Immature natural killer cell (primary cell): ENCODE measurements around the gene ZBTB1. TPM values are rescaled to one million over a fixed set of nuclear protein-coding genes. Genes with fewer than 3 reads are reported as not detected.

ENCODE experiments used
- DNase-seq, 3 donors: peaks; one replicate each; pipeline ENCODE4 v3.0.0; 2022; ENCODE audit warnings: mixed read lengths in 1 of 3
- H3K27ac Mint-ChIP-seq, 6 donors: one replicate each; pipeline ENCODE4 v1.8.0; 2020; ENCODE audit warnings: mixed read lengths in 6 of 6, mild to moderate bottlenecking in 5 of 6, inconsistent platforms in 4 of 6, moderate library complexity in 3 of 6
- H3K27me3 Mint-ChIP-seq, 3 donors: one replicate each; pipeline ENCODE4 v1.8.0; 2020 to 2021; ENCODE audit warnings: low read depth in 3 of 3, mild to moderate bottlenecking in 3 of 3, mixed read lengths in 3 of 3, moderate library complexity in 3 of 3, inconsistent platforms in 1 of 3
- H3K36me3 Mint-ChIP-seq, 3 donors: one replicate each; pipeline ENCODE4 v1.8.0; 2020; ENCODE audit warnings: mixed read lengths in 3 of 3, inconsistent platforms in 2 of 3, mild to moderate bottlenecking in 2 of 3
- H3K4me1 Mint-ChIP-seq, 2 donors: one replicate each; pipeline ENCODE4 v1.8.0; 2020; ENCODE audit warnings: inconsistent platforms in 2 of 2, mild to moderate bottlenecking in 2 of 2, mixed read lengths in 2 of 2, moderate library complexity in 1 of 2
- H3K4me3 Mint-ChIP-seq, 5 donors: one replicate each; pipeline ENCODE4 v1.8.0; 2020; ENCODE audit warnings: mild to moderate bottlenecking in 5 of 5, mixed read lengths in 5 of 5, inconsistent platforms in 3 of 5, moderate library complexity in 3 of 5
- H3K9me3 Mint-ChIP-seq, 6 donors: one replicate each; pipeline ENCODE4 v1.8.0; 2020; ENCODE audit warnings: mild to moderate bottlenecking in 6 of 6, mixed read lengths in 6 of 6, inconsistent platforms in 4 of 6, moderate library complexity in 3 of 6
- polyA plus RNA-seq, 3 donors: library from polyadenylated mRNA; unstranded; fragments of 300-500 nt; fragmentation: Illumina TruSeq; gene quantifications; one replicate each; pipeline ENCODE4 v1.2.3, GENCODE V29; 2021

The ZBTB1 gene
- polyA plus RNA-seq, 3 donors from 2014 or later = 53.5 to 123 (median 70.9) TPM

- no peaks in the 10 kb centered on the region for H3K27me3 Mint-ChIP-seq
- no peaks in the 10 kb centered on the region for H3K4me1 Mint-ChIP-seq
- H3K27ac Mint-ChIP-seq = no peak overlapping the region
- no peak overlapping the region for H3K4me3 Mint-ChIP-seq
- H3K36me3 Mint-ChIP-seq = no peaks in the 10 kb centered on the region
- DNase-seq = no peak
- no peaks in the 10 kb centered on the region for H3K9me3 Mint-ChIP-seq
These were observed 68.5 kb downstream of the ZBTB1 start for GRCh38 chr14:64573109-64573508.

Other genes with a start within 250 kb of the ZBTB1 start
- gene ESR2, start 210.4 kb upstream of the ZBTB1 start, polyA plus RNA-seq = under 1 TPM in 2 of 3 donors, not detected in 1; 0.12 to 0.32 TPM
- gene MTHFD1, start 116.4 kb upstream of the ZBTB1 start, polyA plus RNA-seq = 10 to 100 TPM; 28.0 to 49.0 (median 42.7) TPM
- 1 to 10 TPM; 1.5 to 5.8 (median 4.2) TPM for gene AKAP5, start 39.3 kb upstream of the ZBTB1 start, polyA plus RNA-seq
- 10 to 100 TPM in 2 of 3 donors, 1 to 10 TPM in 1; 9.9 to 23.1 (median 15.3) TPM for gene ZBTB25, start 932 bp upstream of the ZBTB1 start, polyA plus RNA-seq
- gene HSPA2, start 36.0 kb downstream of the ZBTB1 start, polyA plus RNA-seq = 1 to 10 TPM in 1 of 3 donors, under 1 TPM in 2; 0.11 to 1.2 (median 0.73) TPM
- under 1 TPM in 2 of 3 donors, not detected in 1; 0.47 to 0.81 TPM for gene PPP1R36, start 45.2 kb downstream of the ZBTB1 start, polyA plus RNA-seq
- gene PLEKHG3, start 199.7 kb downstream of the ZBTB1 start, polyA plus RNA-seq = 100 to 1,000 TPM in 1 of 3 donors, 10 to 100 TPM in 2; 36.8 to 216 (median 71.4) TPM